Spleen (tissue), 11 donors: ENCODE measurements around the gene TCEA2. TPM values are rescaled to one million over a fixed set of nuclear protein-coding genes. Genes with fewer than 3 reads are reported as not detected.
A peak's percentile ranks its signal among the peaks of the same experiment; 100 is the strongest.

ENCODE experiments used
- DNase-seq: peaks from one replicate; pipeline ENCODE4 v3.0.0-alpha.2; 2020
- H3K27ac ChIP-seq, 8 donors: fragments of 200-600 bp; sonication (generic) in 7 of 8; 1 replicate in 4 of 8; 2 replicates in 4 of 8; pipeline versions ENCODE4 v1.5.0 to v1.8.0; 2016 to 2021; ENCODE audit warnings: inconsistent platforms in 4 of 8, mild to moderate bottlenecking in 4 of 8, moderate library complexity in 1 of 8
- H3K27me3 ChIP-seq, 7 donors: fragments of 200-600 bp; sonication (generic) in 6 of 7; replicated peaks in 1 of 7; 1 replicate in 4 of 7; 2 replicates in 3 of 7; pipeline versions ENCODE4 v1.5.0 to v1.8.0; 2016 to 2021; ENCODE audit warnings: inconsistent platforms in 3 of 7, mild to moderate bottlenecking in 1 of 7
- H3K36me3 ChIP-seq, 6 donors: fragments of 200-600 bp; sonication (generic) in 5 of 6; 1 replicate in 4 of 6; 2 replicates in 2 of 6; pipeline versions ENCODE4 v1.5.0 to v1.8.0; 2016 to 2021; ENCODE audit warnings: inconsistent platforms in 2 of 6
- H3K4me1 ChIP-seq, 6 donors: fragments of 200-600 bp; sonication (generic) in 5 of 6; 1 replicate in 3 of 6; 2 replicates in 3 of 6; pipeline versions ENCODE4 v1.5.0 to v1.8.0; 2016 to 2021; ENCODE audit warnings: inconsistent platforms in 3 of 6
- H3K4me3 ChIP-seq, 8 donors: fragments of 200-600 bp; sonication (generic) in 7 of 8; 1 replicate in 4 of 8; 2 replicates in 4 of 8; pipeline versions ENCODE4 v1.5.0 to v1.8.0; 2016 to 2021; ENCODE audit warnings: inconsistent platforms in 4 of 8, mild to moderate bottlenecking in 4 of 8, moderate library complexity in 2 of 8
- H3K9me3 ChIP-seq, 8 donors: fragments of 200-600 bp; sonication (generic) in 7 of 8; 1 replicate in 4 of 8; 2 replicates in 4 of 8; pipeline versions ENCODE4 v1.5.0 to v1.8.0; 2016 to 2021; ENCODE audit warnings: inconsistent platforms in 4 of 8
- CTCF ChIP-seq, 11 experiments: fragments of 200-600 bp in 7 of 11; fragments of 450-650 bp in 4 of 11; sonication (generic) in 4 of 11; IDR thresholded peaks in 8 of 11; conservative IDR thresholded peaks in 3 of 11; 1 replicate in 7 of 11; 2 replicates in 4 of 11; pipeline versions ENCODE4 v1.4.0 to v1.8.0; 2016 to 2021; ENCODE audit warnings: antibody characterized with exemption in 11 of 11, inconsistent platforms in 4 of 11, mild to moderate bottlenecking in 1 of 11
- POLR2A ChIP-seq, 3 donors: fragments of 450-650 bp; IDR thresholded peaks; one replicate each; pipeline ENCODE4 v1.5.1; 2017; ENCODE audit warnings: antibody characterized with exemption in 3 of 3, mild to moderate bottlenecking in 1 of 3
- POLR2AphosphoS5 ChIP-seq, 3 donors: sonication (generic); formaldehyde crosslinking; IDR thresholded peaks; one replicate each; pipeline ENCODE4 v1.5.1; 2017; ENCODE audit warnings: antibody characterized with exemption in 3 of 3
- WGBS, 5 donors: extraction: QIAGEN DNeasy Blood & Tissue Kit in 3 of 5; methylation state at CpG; one replicate each; pipeline versions ENCODE4 v1.1.5 to v1.1.7; 2013 to 2018; 5-methylcytosine and 5-hydroxymethylcytosine counted together
- intact Hi-C: fragments of 100-400 bp; cut with DNase I; formaldehyde crosslinking; loops from one replicate; pipeline ENCODE4 v1.15.0; 2023; ENCODE audit warnings: low total_unique reads
- polyA plus RNA-seq, 3 donors: library from polyadenylated mRNA; stranded (reverse); fragments of 200-250 nt; gene quantifications; one replicate each; pipeline ENCODE4 v1.2.1, GENCODE V29; 2013
- total RNA-seq, 7 donors: library from RNA; depleted of rRNA in 3 of 7; stranded (reverse); fragments of >200 nt in 3 of 7; fragmentation: NEBNext Ultra II Directional in 4 of 7; extraction: Animal tissue kit (Norgen Biotek cat#: 25700) in 4 of 7; gene quantifications; one replicate each; pipeline versions ENCODE4 v1.1.0 to v1.2.1, GENCODE V29; 2016 to 2021
- donor health status: healthy with polysubstance abuse.
- donor health status: DM: no; HTN: no; CAD: no; lungs with moderate emphysema.
- donor health status: DM: no; HTN: no; CAD: no.
- donor health status: Bipolar disorder and iron deficiency.
- donor health status: healthy.
- donor health status: DM: no; HTN: no; CAD: no.
- donor health status: DM: yes; HTN: yes; CAD: no.

TCEA2 gene
- total and polyA plus RNA-seq, 10 donors = 18.6 to 60.8 (median 43.2) TPM

- no peaks in the 10 kb centered on the region for H3K36me3 ChIP-seq
- WGBS, 5 donors = 75 to 82% (median 80%) methylated on average over 9 to 16 of the region's 16 CpGs
- no peaks in the 10 kb centered on the region for H3K9me3 ChIP-seq
- no peak for TF ChIP-seq POLR2AphosphoS5 (IDR thresholded peaks at IDR 0.05)
- TF ChIP-seq CTCF (IDR thresholded peaks at IDR 0.05 in 8 of 11, conservative IDR thresholded peaks at IDR 0.05 in 3 of 11) = no peak
- no peak for TF ChIP-seq POLR2A (IDR thresholded peaks at IDR 0.05)
- peaks cover 0 to 10% (median 0%) of the 10 kb centered on the region in 7 donors for H3K27me3 ChIP-seq
- intact Hi-C loops = no loop called here
- H3K4me3 ChIP-seq = no peak overlapping the region
- no peak for DNase-seq
- H3K27ac ChIP-seq = no peak overlapping the region
- H3K4me1 ChIP-seq = peaks cover 0 to 18% (median 12%) of the 10 kb centered on the region in 6 donors
Measured at GRCh38 chr20:64109831-64110391, 46.9 kb downstream of the TCEA2 start.

- intact Hi-C loops = no loop called here
- DNase-seq = peak; percentile 68
- 80 to 96% (median 87%) methylated on average over 5 to 10 of the region's 10 CpGs for WGBS, 5 donors
- no peaks in the 10 kb centered on the region for H3K36me3 ChIP-seq
- no peak overlapping the region for H3K27ac ChIP-seq
- TF ChIP-seq CTCF (IDR thresholded peaks at IDR 0.05 in 8 of 11, conservative IDR thresholded peaks at IDR 0.05 in 3 of 11) = no peak
- TF ChIP-seq POLR2A (IDR thresholded peaks at IDR 0.05) = no peak
- H3K9me3 ChIP-seq = no peaks in the 10 kb centered on the region
- no peak overlapping the region for H3K4me3 ChIP-seq
- H3K4me1 ChIP-seq = peaks cover 0 to 18% (median 12%) of the 10 kb centered on the region in 6 donors
- H3K27me3 ChIP-seq = peaks cover 0 to 8% (median 0%) of the 10 kb centered on the region in 7 donors
Measured at GRCh38 chr20:64110411-64111068, 47.5 kb downstream of the TCEA2 start.

- Histone ChIP-seq H3K36me3 (no peaks in the 10 kb centered on the region), H3K4me1 (peaks cover 0 to 18% (median 11%) of the 10 kb centered on the region in 6 donors), H3K27me3 (peaks cover 0 to 4% (median 0%) of the 10 kb centered on the region in 7 donors), H3K9me3 (no peaks in the 10 kb centered on the region), H3K27ac (no peak overlapping the region), H3K4me3 (no peak overlapping the region)
- 43 to 51% (median 47%) methylated on average over 16 to 19 of the region's 19 CpGs for WGBS, 5 donors
- DNase-seq = peak; percentile 71
- TF ChIP-seq CTCF (IDR thresholded peaks at IDR 0.05 in 8 of 11, conservative IDR thresholded peaks at IDR 0.05 in 3 of 11) (no peak), POLR2A (IDR thresholded peaks at IDR 0.05) (no peak), POLR2AphosphoS5 (IDR thresholded peaks at IDR 0.05) (no peak)
- intact Hi-C loops = no loop called here
Measured at GRCh38 chr20:64111841-64112641, 49.0 kb downstream of the TCEA2 start.
